HEK293 (cell line): ENCODE results near the gene NFATC3.

Experiments used
- BCL11B ChIP-seq: fragments of 450-650 bp; formaldehyde crosslinking; IDR thresholded peaks from 2 replicates; pipeline ENCODE4 v1.5.1; 2016; ENCODE audit warnings: low read depth, missing biosample characterization, missing genetic modification characterization
- ZEB2 ChIP-seq: fragments of 450-650 bp; formaldehyde crosslinking; IDR thresholded peaks from 2 replicates; pipeline ENCODE4 v1.5.1; 2016; ENCODE audit warnings: missing biosample characterization, missing genetic modification characterization
- ZNF133 ChIP-seq: fragments of 450-650 bp; formaldehyde crosslinking; IDR thresholded peaks from 2 replicates; pipeline ENCODE4 v1.5.1; 2016; ENCODE audit warnings: missing biosample characterization, missing genetic modification characterization
- ZNF184 ChIP-seq: fragments of 450-650 bp; IDR thresholded peaks from 2 replicates; pipeline ENCODE4 v1.5.1; 2018; ENCODE audit warnings: missing biosample characterization, mild to moderate bottlenecking, missing genetic modification characterization
- ZNF266 ChIP-seq: fragments of 450-650 bp; formaldehyde crosslinking; IDR thresholded peaks from 2 replicates; pipeline ENCODE4 v1.5.1; 2016; ENCODE audit warnings: missing biosample characterization, missing genetic modification characterization, low read depth
- ZNF302 ChIP-seq: fragments of 450-650 bp; formaldehyde crosslinking; IDR thresholded peaks from 2 replicates; pipeline ENCODE4 v1.5.1; 2016; ENCODE audit warnings: missing biosample characterization, missing genetic modification characterization, low read depth
- ZNF335 ChIP-seq: fragments of 450-650 bp; formaldehyde crosslinking; conservative IDR thresholded peaks from 2 replicates; pipeline ENCODE4 v1.5.1; 2016; ENCODE audit warnings: missing biosample characterization, missing genetic modification characterization
- ZNF404 ChIP-seq: fragments of 450-650 bp; formaldehyde crosslinking; IDR thresholded peaks from 2 replicates; pipeline ENCODE4 v1.5.1; 2017; ENCODE audit warnings: missing biosample characterization, missing genetic modification characterization
- ZNF416 ChIP-seq: fragments of 450-650 bp; formaldehyde crosslinking; IDR thresholded peaks from 2 replicates; pipeline ENCODE4 v1.5.1; 2016; ENCODE audit warnings: missing biosample characterization, missing genetic modification characterization
- ZNF423 ChIP-seq: fragments of 450-650 bp; formaldehyde crosslinking; IDR thresholded peaks from 2 replicates; pipeline ENCODE4 v1.5.1; 2016; ENCODE audit warnings: missing biosample characterization, missing genetic modification characterization
- ZNF426 ChIP-seq: fragments of 450-650 bp; formaldehyde crosslinking; IDR thresholded peaks from 2 replicates; pipeline ENCODE4 v1.5.1; 2017; ENCODE audit warnings: missing biosample characterization, missing genetic modification characterization, mild to moderate bottlenecking, inconsistent platforms, moderate library complexity
- TF ChIP-seq, protein P1 (sequence below): fragments of 450-650 bp; formaldehyde crosslinking; conservative IDR thresholded peaks from 2 replicates; pipeline ENCODE4 v1.5.1; 2016; ENCODE audit warnings: low read depth, missing biosample characterization, missing genetic modification characterization
- TF ChIP-seq, protein P2 (sequence below): fragments of 450-650 bp; formaldehyde crosslinking; IDR thresholded peaks from 2 replicates; pipeline ENCODE4; 2016; ENCODE audit warnings: missing biosample characterization, missing genetic modification characterization
- TF ChIP-seq, protein P3 (sequence below): fragments of 450-650 bp; formaldehyde crosslinking; IDR thresholded peaks from 2 replicates; pipeline ENCODE4 v1.5.1; 2017; ENCODE audit warnings: missing biosample characterization, missing genetic modification characterization
- TF ChIP-seq, protein P4 (sequence below): fragments of 450-650 bp; formaldehyde crosslinking; IDR thresholded peaks from 2 replicates; pipeline ENCODE4 v1.5.1; 2016; ENCODE audit warnings: missing biosample characterization, missing genetic modification characterization
- TF ChIP-seq, protein P5 (sequence below): fragments of 450-650 bp; formaldehyde crosslinking; IDR thresholded peaks from 2 replicates; pipeline ENCODE4 v1.5.1; 2016; ENCODE audit warnings: missing biosample characterization, missing genetic modification characterization
- TF ChIP-seq, protein P6 (sequence below): fragments of 450-650 bp; formaldehyde crosslinking; conservative IDR thresholded peaks from 2 replicates; pipeline ENCODE4 v1.5.1; 2016; ENCODE audit warnings: low read depth, missing biosample characterization, missing genetic modification characterization
- TF ChIP-seq, protein P7 (sequence below): fragments of 450-650 bp; formaldehyde crosslinking; IDR thresholded peaks from 2 replicates; pipeline ENCODE4 v1.5.1; 2016; ENCODE audit warnings: missing biosample characterization, missing genetic modification characterization, borderline replicate concordance

NFATC3 gene

DNA sequence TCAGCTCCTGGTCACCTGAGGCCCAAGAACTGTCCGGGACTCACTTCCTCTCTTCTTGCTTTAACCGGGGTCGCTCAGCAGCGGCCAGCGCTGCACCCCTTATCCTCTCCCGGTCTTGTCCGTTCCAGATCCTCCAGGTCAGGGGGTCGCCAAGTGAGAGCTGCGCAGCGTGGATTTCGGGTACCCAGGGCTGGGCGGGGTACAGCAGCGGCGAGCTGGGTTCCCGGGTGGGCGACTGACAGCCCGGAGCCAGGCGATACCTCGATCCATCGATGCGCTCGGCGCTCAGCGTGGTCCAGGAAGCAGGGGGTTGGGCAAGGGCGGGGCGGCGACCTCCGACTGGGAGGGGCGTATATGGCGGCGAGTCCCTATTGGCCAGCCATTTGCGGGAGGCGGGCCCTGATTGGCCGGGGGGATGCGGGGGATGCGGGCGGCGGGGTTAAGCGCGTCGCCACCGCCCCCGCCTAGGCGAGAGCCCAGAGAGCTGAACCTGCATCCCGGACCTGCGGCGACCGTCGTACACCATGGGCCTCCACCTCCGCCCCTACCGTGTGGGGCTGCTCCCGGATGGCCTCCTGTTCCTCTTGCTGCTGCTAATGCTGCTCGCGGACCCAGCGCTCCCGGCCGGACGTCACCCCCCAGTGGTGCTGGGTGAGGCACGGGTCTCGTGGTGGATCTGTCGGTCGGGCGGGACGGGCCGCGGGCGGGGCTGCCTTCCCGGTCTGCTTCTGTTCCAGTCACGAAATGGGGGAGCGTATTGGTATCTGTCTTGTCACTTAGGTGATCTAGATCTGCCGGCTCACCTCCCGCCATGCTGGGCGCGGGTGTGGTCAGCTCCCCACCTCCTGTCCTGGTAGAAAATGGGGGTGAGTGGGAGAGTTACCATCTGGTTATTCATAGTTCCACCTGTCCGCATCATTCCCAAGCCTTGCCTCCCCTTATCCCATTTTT, 160.0 kb downstream of the NFATC3 start, which contains the start of gene PLA2G15 (continued):
- peak; percentile 83 for TF ChIP-seq ZEB2 (tag by site-specific recombination)
- no peak for TF ChIP-seq ZNF423 (tag by site-specific recombination)
- no peak for TF ChIP-seq ZNF302
- TF ChIP-seq, protein P1, sequence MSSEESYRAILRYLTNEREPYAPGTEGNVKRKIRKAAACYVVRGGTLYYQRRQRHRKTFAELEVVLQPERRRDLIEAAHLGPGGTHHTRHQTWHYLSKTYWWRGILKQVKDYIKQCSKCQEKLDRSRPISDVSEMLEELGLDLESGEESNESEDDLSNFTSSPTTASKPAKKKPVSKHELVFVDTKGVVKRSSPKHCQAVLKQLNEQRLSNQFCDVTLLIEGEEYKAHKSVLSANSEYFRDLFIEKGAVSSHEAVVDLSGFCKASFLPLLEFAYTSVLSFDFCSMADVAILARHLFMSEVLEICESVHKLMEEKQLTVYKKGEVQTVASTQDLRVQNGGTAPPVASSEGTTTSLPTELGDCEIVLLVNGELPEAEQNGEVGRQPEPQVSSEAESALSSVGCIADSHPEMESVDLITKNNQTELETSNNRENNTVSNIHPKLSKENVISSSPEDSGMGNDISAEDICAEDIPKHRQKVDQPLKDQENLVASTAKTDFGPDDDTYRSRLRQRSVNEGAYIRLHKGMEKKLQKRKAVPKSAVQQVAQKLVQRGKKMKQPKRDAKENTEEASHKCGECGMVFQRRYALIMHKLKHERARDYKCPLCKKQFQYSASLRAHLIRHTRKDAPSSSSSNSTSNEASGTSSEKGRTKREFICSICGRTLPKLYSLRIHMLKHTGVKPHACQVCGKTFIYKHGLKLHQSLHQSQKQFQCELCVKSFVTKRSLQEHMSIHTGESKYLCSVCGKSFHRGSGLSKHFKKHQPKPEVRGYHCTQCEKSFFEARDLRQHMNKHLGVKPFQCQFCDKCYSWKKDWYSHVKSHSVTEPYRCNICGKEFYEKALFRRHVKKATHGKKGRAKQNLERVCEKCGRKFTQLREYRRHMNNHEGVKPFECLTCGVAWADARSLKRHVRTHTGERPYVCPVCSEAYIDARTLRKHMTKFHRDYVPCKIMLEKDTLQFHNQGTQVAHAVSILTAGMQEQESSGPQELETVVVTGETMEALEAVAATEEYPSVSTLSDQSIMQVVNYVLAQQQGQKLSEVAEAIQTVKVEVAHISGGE (tag by site-specific recombination): no peak; the same call in none of the 2 replicates
- TF ChIP-seq, protein P2, sequence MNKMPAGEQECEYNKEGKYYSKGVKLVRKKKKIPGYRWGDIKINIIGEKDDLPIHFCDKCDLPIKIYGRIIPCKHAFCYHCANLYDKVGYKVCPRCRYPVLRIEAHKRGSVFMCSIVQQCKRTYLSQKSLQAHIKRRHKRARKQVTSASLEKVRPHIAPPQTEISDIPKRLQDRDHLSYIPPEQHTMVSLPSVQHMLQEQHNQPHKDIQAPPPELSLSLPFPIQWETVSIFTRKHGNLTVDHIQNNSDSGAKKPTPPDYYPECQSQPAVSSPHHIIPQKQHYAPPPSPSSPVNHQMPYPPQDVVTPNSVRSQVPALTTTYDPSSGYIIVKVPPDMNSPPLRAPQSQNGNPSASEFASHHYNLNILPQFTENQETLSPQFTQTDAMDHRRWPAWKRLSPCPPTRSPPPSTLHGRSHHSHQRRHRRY: no peak
- TF ChIP-seq, protein P3, sequence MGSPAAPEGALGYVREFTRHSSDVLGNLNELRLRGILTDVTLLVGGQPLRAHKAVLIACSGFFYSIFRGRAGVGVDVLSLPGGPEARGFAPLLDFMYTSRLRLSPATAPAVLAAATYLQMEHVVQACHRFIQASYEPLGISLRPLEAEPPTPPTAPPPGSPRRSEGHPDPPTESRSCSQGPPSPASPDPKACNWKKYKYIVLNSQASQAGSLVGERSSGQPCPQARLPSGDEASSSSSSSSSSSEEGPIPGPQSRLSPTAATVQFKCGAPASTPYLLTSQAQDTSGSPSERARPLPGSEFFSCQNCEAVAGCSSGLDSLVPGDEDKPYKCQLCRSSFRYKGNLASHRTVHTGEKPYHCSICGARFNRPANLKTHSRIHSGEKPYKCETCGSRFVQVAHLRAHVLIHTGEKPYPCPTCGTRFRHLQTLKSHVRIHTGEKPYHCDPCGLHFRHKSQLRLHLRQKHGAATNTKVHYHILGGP (tag by site-specific recombination): peak; percentile 84
- TF ChIP-seq, protein P4, sequence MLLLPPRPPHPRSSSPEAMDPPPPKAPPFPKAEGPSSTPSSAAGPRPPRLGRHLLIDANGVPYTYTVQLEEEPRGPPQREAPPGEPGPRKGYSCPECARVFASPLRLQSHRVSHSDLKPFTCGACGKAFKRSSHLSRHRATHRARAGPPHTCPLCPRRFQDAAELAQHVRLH (tag by site-specific recombination): peak; percentile 88
- TF ChIP-seq ZNF266 (tag by site-specific recombination): no peak
- TF ChIP-seq ZNF404 (tag by site-specific recombination): no peak
- TF ChIP-seq, protein P5, sequence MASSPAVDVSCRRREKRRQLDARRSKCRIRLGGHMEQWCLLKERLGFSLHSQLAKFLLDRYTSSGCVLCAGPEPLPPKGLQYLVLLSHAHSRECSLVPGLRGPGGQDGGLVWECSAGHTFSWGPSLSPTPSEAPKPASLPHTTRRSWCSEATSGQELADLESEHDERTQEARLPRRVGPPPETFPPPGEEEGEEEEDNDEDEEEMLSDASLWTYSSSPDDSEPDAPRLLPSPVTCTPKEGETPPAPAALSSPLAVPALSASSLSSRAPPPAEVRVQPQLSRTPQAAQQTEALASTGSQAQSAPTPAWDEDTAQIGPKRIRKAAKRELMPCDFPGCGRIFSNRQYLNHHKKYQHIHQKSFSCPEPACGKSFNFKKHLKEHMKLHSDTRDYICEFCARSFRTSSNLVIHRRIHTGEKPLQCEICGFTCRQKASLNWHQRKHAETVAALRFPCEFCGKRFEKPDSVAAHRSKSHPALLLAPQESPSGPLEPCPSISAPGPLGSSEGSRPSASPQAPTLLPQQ (tag by site-specific recombination): peak; percentile 71
- TF ChIP-seq ZNF426: no peak
- peak; percentile 71 for TF ChIP-seq ZNF335 (tag by site-specific recombination)
- TF ChIP-seq, protein P6, sequence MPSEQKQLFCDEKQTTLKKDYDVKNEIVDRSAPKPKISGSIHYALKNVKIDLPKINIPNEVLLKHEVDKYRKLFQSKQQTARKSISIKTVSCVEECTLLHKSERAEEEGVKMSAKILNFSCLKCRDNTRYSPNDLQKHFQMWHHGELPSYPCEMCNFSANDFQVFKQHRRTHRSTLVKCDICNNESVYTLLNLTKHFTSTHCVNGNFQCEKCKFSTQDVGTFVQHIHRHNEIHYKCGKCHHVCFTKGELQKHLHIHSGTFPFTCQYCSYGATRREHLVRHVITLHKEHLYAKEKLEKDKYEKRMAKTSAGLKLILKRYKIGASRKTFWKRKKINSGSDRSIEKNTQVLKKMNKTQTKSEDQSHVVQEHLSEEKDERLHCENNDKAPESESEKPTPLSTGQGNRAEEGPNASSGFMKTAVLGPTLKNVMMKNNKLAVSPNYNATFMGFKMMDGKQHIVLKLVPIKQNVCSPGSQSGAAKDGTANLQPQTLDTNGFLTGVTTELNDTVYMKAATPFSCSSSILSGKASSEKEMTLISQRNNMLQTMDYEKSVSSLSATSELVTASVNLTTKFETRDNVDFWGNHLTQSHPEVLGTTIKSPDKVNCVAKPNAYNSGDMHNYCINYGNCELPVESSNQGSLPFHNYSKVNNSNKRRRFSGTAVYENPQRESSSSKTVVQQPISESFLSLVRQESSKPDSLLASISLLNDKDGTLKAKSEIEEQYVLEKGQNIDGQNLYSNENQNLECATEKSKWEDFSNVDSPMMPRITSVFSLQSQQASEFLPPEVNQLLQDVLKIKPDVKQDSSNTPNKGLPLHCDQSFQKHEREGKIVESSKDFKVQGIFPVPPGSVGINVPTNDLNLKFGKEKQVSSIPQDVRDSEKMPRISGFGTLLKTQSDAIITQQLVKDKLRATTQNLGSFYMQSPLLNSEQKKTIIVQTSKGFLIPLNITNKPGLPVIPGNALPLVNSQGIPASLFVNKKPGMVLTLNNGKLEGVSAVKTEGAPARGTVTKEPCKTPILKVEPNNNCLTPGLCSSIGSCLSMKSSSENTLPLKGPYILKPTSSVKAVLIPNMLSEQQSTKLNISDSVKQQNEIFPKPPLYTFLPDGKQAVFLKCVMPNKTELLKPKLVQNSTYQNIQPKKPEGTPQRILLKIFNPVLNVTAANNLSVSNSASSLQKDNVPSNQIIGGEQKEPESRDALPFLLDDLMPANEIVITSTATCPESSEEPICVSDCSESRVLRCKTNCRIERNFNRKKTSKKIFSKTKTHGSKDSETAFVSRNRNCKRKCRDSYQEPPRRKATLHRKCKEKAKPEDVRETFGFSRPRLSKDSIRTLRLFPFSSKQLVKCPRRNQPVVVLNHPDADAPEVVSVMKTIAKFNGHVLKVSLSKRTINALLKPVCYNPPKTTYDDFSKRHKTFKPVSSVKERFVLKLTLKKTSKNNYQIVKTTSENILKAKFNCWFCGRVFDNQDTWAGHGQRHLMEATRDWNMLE: peak; percentile 34; the same call in 1 of the 2 replicates
- TF ChIP-seq ZNF416 (tag by site-specific recombination): no peak
- TF ChIP-seq, protein P7, sequence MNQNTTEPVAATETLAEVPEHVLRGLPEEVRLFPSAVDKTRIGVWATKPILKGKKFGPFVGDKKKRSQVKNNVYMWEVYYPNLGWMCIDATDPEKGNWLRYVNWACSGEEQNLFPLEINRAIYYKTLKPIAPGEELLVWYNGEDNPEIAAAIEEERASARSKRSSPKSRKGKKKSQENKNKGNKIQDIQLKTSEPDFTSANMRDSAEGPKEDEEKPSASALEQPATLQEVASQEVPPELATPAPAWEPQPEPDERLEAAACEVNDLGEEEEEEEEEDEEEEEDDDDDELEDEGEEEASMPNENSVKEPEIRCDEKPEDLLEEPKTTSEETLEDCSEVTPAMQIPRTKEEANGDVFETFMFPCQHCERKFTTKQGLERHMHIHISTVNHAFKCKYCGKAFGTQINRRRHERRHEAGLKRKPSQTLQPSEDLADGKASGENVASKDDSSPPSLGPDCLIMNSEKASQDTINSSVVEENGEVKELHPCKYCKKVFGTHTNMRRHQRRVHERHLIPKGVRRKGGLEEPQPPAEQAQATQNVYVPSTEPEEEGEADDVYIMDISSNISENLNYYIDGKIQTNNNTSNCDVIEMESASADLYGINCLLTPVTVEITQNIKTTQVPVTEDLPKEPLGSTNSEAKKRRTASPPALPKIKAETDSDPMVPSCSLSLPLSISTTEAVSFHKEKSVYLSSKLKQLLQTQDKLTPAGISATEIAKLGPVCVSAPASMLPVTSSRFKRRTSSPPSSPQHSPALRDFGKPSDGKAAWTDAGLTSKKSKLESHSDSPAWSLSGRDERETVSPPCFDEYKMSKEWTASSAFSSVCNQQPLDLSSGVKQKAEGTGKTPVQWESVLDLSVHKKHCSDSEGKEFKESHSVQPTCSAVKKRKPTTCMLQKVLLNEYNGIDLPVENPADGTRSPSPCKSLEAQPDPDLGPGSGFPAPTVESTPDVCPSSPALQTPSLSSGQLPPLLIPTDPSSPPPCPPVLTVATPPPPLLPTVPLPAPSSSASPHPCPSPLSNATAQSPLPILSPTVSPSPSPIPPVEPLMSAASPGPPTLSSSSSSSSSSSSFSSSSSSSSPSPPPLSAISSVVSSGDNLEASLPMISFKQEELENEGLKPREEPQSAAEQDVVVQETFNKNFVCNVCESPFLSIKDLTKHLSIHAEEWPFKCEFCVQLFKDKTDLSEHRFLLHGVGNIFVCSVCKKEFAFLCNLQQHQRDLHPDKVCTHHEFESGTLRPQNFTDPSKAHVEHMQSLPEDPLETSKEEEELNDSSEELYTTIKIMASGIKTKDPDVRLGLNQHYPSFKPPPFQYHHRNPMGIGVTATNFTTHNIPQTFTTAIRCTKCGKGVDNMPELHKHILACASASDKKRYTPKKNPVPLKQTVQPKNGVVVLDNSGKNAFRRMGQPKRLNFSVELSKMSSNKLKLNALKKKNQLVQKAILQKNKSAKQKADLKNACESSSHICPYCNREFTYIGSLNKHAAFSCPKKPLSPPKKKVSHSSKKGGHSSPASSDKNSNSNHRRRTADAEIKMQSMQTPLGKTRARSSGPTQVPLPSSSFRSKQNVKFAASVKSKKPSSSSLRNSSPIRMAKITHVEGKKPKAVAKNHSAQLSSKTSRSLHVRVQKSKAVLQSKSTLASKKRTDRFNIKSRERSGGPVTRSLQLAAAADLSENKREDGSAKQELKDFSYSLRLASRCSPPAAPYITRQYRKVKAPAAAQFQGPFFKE (tag by site-specific recombination): no peak; the same call in none of the 2 replicates
- no peak for TF ChIP-seq BCL11B (tag by site-specific recombination)
- no peak for TF ChIP-seq ZNF133
- TF ChIP-seq ZNF184 (tag by site-specific recombination): no peak
